ENCODE data around the gene EIPR1. TPM values are rescaled to one million over a fixed set of nuclear protein-coding genes. Genes with fewer than 3 reads are reported as not detected.

EIPR1 gene
- polyA plus RNA-seq, 1 donor from 2014 or later, result 138 TPM

GRCh38 chr2:3208591-3208990 is 169.0 kb downstream of the EIPR1 start:
- Histone ChIP-seq H3F3A (ENCODE audit: insufficient read depth, low read length, poor library complexity, severe bottlenecking) (no peaks in the 10 kb centered on the region), H3K27ac (ENCODE audit: low read length) (no peak overlapping the region), H3K27me3 (ENCODE audit: insufficient read depth, low read depth, low read length) (no peaks in the 10 kb centered on the region), H3K9me3 (ENCODE audit: low read length) (no peaks in the 10 kb centered on the region), H3K9ac (ENCODE audit: low read length) (no peak overlapping the region), H4K20me1 (ENCODE audit: insufficient read depth) (no peaks in the 10 kb centered on the region), H2AFZ (ENCODE audit: low read depth, low read length) (no peak overlapping the region), H3K4me2 (ENCODE audit: low read length) (no peak overlapping the region), H3K4me3 (ENCODE audit: low read length) (no peak overlapping the region), H3K9me2 (ENCODE audit: insufficient read depth, low read length) (no peaks in the 10 kb centered on the region), H3K79me2 (replicated peaks; ENCODE audit: insufficient read depth, low read length) (no peaks in the 10 kb centered on the region), H3K36me3 (ENCODE audit: insufficient read depth, low read length) (no peaks in the 10 kb centered on the region)
- no peak for TF ChIP-seq CTCF (IDR thresholded peaks at IDR 0.05; ENCODE audit: poor library complexity, severe bottlenecking)
- TF ChIP-seq POLR2AphosphoS5 (IDR thresholded peaks at IDR 0.05), result no peak

GRCh38 chr2:3208179-3208578 is 169.4 kb downstream of the EIPR1 start:
- no peak overlapping the region for H3K9ac ChIP-seq (ENCODE audit: low read length)
- no peak overlapping the region for H3K27ac ChIP-seq (ENCODE audit: low read length)
- no peaks in the 10 kb centered on the region for H3K9me2 ChIP-seq (ENCODE audit: insufficient read depth, low read length)
- no peak overlapping the region for H2AFZ ChIP-seq (ENCODE audit: low read depth, low read length)
- no peaks in the 10 kb centered on the region for H3K9me3 ChIP-seq (ENCODE audit: low read length)
- no peak overlapping the region for H3K4me2 ChIP-seq (ENCODE audit: low read length)
- no peaks in the 10 kb centered on the region for H3K27me3 ChIP-seq (ENCODE audit: insufficient read depth, low read depth, low read length)
- H3F3A ChIP-seq (ENCODE audit: insufficient read depth, low read length, poor library complexity, severe bottlenecking), result no peaks in the 10 kb centered on the region
- TF ChIP-seq RAD21 (conservative IDR thresholded peaks at IDR 0.05) (no peak), CTCF (IDR thresholded peaks at IDR 0.05; ENCODE audit: poor library complexity, severe bottlenecking) (no peak), REST (IDR thresholded peaks at IDR 0.05; ENCODE audit: borderline replicate concordance) (no peak), TAF1 (IDR thresholded peaks at IDR 0.05; ENCODE audit: low read depth) (no peak), MXI1 (conservative IDR thresholded peaks at IDR 0.05; ENCODE audit: poor library complexity, severe bottlenecking) (no peak), EZH2 (IDR thresholded peaks at IDR 0.05; ENCODE audit: borderline replicate concordance, insufficient read depth, low read length, poor library complexity, severe bottlenecking) (no peak), POLR2AphosphoS5 (IDR thresholded peaks at IDR 0.05) (no peak), SMC3 (conservative IDR thresholded peaks at IDR 0.05; ENCODE audit: poor library complexity) (no peak)
- no peak overlapping the region for H3K4me3 ChIP-seq (ENCODE audit: low read length)
- no peaks in the 10 kb centered on the region for H3K36me3 ChIP-seq (ENCODE audit: insufficient read depth, low read length)
- no peaks in the 10 kb centered on the region for H3K79me2 ChIP-seq (replicated peaks; ENCODE audit: insufficient read depth, low read length)
- no peaks in the 10 kb centered on the region for H4K20me1 ChIP-seq (ENCODE audit: insufficient read depth)

Data from neural cell (in vitro differentiated cells).